Loucy (cell line): ENCODE measurements around the gene SMCHD1.

Experiments
- H2AFZ ChIP-seq: fragments of 200-600 bp; sonication (generic); 2 replicates; pipeline ENCODE4 v1.6.0; 2016; ENCODE audit warnings: antibody characterized with exemption, mild to moderate bottlenecking, low read length, moderate library complexity
- H3F3A ChIP-seq: fragments of 200-600 bp; 2 replicates; pipeline ENCODE4 v1.6.0; 2016; ENCODE audit warnings: antibody characterized with exemption, low read depth, mild to moderate bottlenecking
- H3K27me3 ChIP-seq: fragments of 200-600 bp; sonication (generic); 2 replicates; pipeline ENCODE4 v1.6.1; 2014; ENCODE audit warnings: low read length, mild to moderate bottlenecking; ENCODE audit not compliant: insufficient read depth, poor library complexity, severe bottlenecking
- H3K36me3 ChIP-seq: fragments of 200-600 bp; sonication (generic); 2 replicates; pipeline ENCODE4 v1.6.1; 2016; ENCODE audit warnings: low read length; ENCODE audit not compliant: insufficient read depth
- H3K4me1 ChIP-seq: fragments of 200-600 bp; sonication (generic); 2 replicates; pipeline ENCODE4 v1.5.1; 2014; ENCODE audit warnings: low read length, mild to moderate bottlenecking; ENCODE audit not compliant: insufficient read depth, poor library complexity, severe bottlenecking
- H3K4me2 ChIP-seq: fragments of 200-600 bp; sonication (generic); 2 replicates; pipeline ENCODE4 v1.6.0; 2014; ENCODE audit warnings: antibody characterized with exemption, low read length, low read depth, mild to moderate bottlenecking; ENCODE audit not compliant: poor library complexity, severe bottlenecking
- H3K4me3 ChIP-seq: fragments of 200-600 bp; sonication (generic); 2 replicates; pipeline ENCODE4 v1.5.1; 2014; ENCODE audit warnings: low read length, mild to moderate bottlenecking, mixed read lengths; ENCODE audit not compliant: poor library complexity, severe bottlenecking
- H3K79me2 ChIP-seq: fragments of 200-600 bp; sonication (generic); 2 replicates; pipeline ENCODE4 v1.6.1; 2014; ENCODE audit warnings: low read length; ENCODE audit not compliant: insufficient read depth
- H3K9ac ChIP-seq: fragments of 200-600 bp; sonication (generic); 2 replicates; pipeline ENCODE4 v1.6.0; 2014; ENCODE audit warnings: mild to moderate bottlenecking, low read depth, low read length, moderate library complexity; ENCODE audit not compliant: poor library complexity, severe bottlenecking
- H3K9me2 ChIP-seq: fragments of 200-600 bp; sonication (generic); replicated peaks from 2 replicates; pipeline ENCODE4 v1.6.1; 2016; ENCODE audit warnings: low read depth, low read length, mixed read lengths
- H3K9me3 ChIP-seq: fragments of 200-600 bp; sonication (generic); 2 replicates; pipeline ENCODE4 v1.6.1; 2014; ENCODE audit warnings: mild to moderate bottlenecking, antibody characterized with exemption, low read length, low read depth; ENCODE audit not compliant: insufficient read depth
- H4K20me1 ChIP-seq: fragments of 200-600 bp; sonication (generic); 2 replicates; pipeline ENCODE4 v1.6.0; 2014; ENCODE audit warnings: antibody characterized with exemption, low read length, mild to moderate bottlenecking; ENCODE audit not compliant: insufficient read depth, poor library complexity, severe bottlenecking
- CTCF ChIP-seq: fragments of 200-600 bp; sonication (generic); conservative IDR thresholded peaks from 2 replicates; pipeline ENCODE4 v1.5.1; 2014; ENCODE audit warnings: mild to moderate bottlenecking, antibody characterized with exemption, low read length
- EZH2phosphoT487 ChIP-seq: fragments of 200-600 bp; IDR thresholded peaks from 2 replicates; pipeline ENCODE4 v1.6.1; 2018; ENCODE audit warnings: antibody characterized with exemption, mild to moderate bottlenecking, moderate library complexity, borderline replicate concordance

SMCHD1 gene

GRCh38 chr18:2719040-2719439 lies 63.5 kb downstream of the SMCHD1 start:
- Histone ChIP-seq H3K4me2 (no peak overlapping the region), H2AFZ (no peak overlapping the region), H3F3A (no peaks in the 10 kb centered on the region), H3K9me3 (no peaks in the 10 kb centered on the region), H3K27me3 (no peaks in the 10 kb centered on the region), H3K36me3 (peaks cover 96% of the 10 kb centered on the region), H3K4me3 (no peak overlapping the region), H3K4me1 (peaks cover 6% of the 10 kb centered on the region), H3K9ac (no peak overlapping the region), H3K79me2 (peaks cover 36% of the 10 kb centered on the region), H3K9me2 (no peaks in the 10 kb centered on the region), H4K20me1 (peaks cover 14% of the 10 kb centered on the region)
- TF ChIP-seq CTCF, result no peak
- TF ChIP-seq EZH2phosphoT487, result no peak

- peaks cover 98% of the 10 kb centered on the region for H3K36me3 ChIP-seq
- H3K4me2 ChIP-seq, result no peak overlapping the region
- peaks cover 4% of the 10 kb centered on the region for H4K20me1 ChIP-seq
Observed at GRCh38 chr18:2723207-2723606, 67.7 kb downstream of the SMCHD1 start.

GRCh38 chr18:2729757-2730156 lies 74.2 kb downstream of the SMCHD1 start:
- H3K4me3 ChIP-seq, result no peak overlapping the region
- H3K36me3 ChIP-seq, result peaks cover 95% of the 10 kb centered on the region
- H3K9me3 ChIP-seq, result no peaks in the 10 kb centered on the region
- no peak overlapping the region for H3K9ac ChIP-seq
- no peak for TF ChIP-seq CTCF
- no peak for TF ChIP-seq EZH2phosphoT487
- H3K79me2 ChIP-seq, result no peaks in the 10 kb centered on the region
- no peaks in the 10 kb centered on the region for H4K20me1 ChIP-seq
- H3F3A ChIP-seq, result no peaks in the 10 kb centered on the region
- H3K4me2 ChIP-seq, result no peak overlapping the region
- H2AFZ ChIP-seq, result no peak overlapping the region
- peaks cover 4% of the 10 kb centered on the region for H3K4me1 ChIP-seq
- no peaks in the 10 kb centered on the region for H3K9me2 ChIP-seq
- H3K27me3 ChIP-seq, result no peaks in the 10 kb centered on the region

More at GRCh38 chr18:2723207-2723606, 67.7 kb downstream of the SMCHD1 start:
- no peak overlapping the region for H3K9ac ChIP-seq
- no peaks in the 10 kb centered on the region for H3K9me3 ChIP-seq
- 0 out of 2 replicates have a peak, but pooled peaks cover 6% of the 10 kb centered on the region for H3K79me2 ChIP-seq
- H3K27me3 ChIP-seq, result no peaks in the 10 kb centered on the region
- no peaks in the 10 kb centered on the region for H3K9me2 ChIP-seq
- no peak overlapping the region for H3K4me3 ChIP-seq
- TF ChIP-seq CTCF (no peak), EZH2phosphoT487 (no peak)
- H2AFZ ChIP-seq, result no peak overlapping the region
- H3F3A ChIP-seq, result no peaks in the 10 kb centered on the region
- peaks cover 6% of the 10 kb centered on the region for H3K4me1 ChIP-seq
